DND-41 (cell line): Measurements from ENCODE around the gene CACNA1A.
"Not testable (repeated sequence)": the region's sequence is repeated elsewhere in the genome, so short reads cannot be mapped to it uniquely, and the experiment has no call there.

ENCODE experiments used
- EZH2 ChIP-seq: IDR thresholded peaks from 3 replicates; pipeline ENCODE4 v1.6.1; 2012; ENCODE audit warnings: borderline replicate concordance, low read depth, mild to moderate bottlenecking, moderate library complexity, low read length, inconsistent platforms; ENCODE audit not compliant: severe bottlenecking
- TF ChIP-seq, protein P1 (sequence below): IDR thresholded peaks from 2 replicates; pipeline ENCODE4 v1.5.1; 2012; ENCODE audit warnings: borderline replicate concordance, low read length, moderate library complexity, mild to moderate bottlenecking; ENCODE audit not compliant: poor library complexity, severe bottlenecking; ENCODE audit errors: extremely low read depth

GRCh38 chr19:13178291-13178690 is 328.0 kb downstream of the CACNA1A start:
- TF ChIP-seq, protein P1, sequence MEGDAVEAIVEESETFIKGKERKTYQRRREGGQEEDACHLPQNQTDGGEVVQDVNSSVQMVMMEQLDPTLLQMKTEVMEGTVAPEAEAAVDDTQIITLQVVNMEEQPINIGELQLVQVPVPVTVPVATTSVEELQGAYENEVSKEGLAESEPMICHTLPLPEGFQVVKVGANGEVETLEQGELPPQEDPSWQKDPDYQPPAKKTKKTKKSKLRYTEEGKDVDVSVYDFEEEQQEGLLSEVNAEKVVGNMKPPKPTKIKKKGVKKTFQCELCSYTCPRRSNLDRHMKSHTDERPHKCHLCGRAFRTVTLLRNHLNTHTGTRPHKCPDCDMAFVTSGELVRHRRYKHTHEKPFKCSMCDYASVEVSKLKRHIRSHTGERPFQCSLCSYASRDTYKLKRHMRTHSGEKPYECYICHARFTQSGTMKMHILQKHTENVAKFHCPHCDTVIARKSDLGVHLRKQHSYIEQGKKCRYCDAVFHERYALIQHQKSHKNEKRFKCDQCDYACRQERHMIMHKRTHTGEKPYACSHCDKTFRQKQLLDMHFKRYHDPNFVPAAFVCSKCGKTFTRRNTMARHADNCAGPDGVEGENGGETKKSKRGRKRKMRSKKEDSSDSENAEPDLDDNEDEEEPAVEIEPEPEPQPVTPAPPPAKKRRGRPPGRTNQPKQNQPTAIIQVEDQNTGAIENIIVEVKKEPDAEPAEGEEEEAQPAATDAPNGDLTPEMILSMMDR: not testable (repeated sequence)
- not testable (repeated sequence) for TF ChIP-seq EZH2
